Panc1 (cell line): ENCODE results near the gene NUP210L. TPM values are rescaled to one million over a fixed set of nuclear protein-coding genes. Genes with fewer than 3 reads are reported as not detected.

Experiments used
- ATAC-seq: fragments of 200-7000 bp; cut with Tn5 transposase; 2 replicates; pipeline ENCODE4 v1.9.1; 2020; ENCODE audit warnings: mild to moderate bottlenecking, moderate library complexity
- BruUV-seq: library from RNA; stranded (reverse); fragments of 400-500 nt; replicated peaks from 2 replicates; lab custom pipeline; 2021; lab: Mats Ljungman, UMichigan
- CTCF ChIA-PET: fragments of 300-600 bp; sonication (Branson Sonifier 250); formaldehyde crosslinking; loops from one replicate; lab custom pipeline; 2022; ENCODE audit warnings: antibody characterized with exemption; lab: Charles Lee
- POLR2A ChIA-PET: fragments of 300-600 bp; sonication (Branson Sonifier 250); formaldehyde crosslinking; loops from one replicate; lab custom pipeline; 2022; ENCODE audit warnings: antibody characterized with exemption; lab: Charles Lee
- DNase-seq: peaks from one replicate; pipeline ENCODE4 v3.0.0-alpha.2; 2010; ENCODE audit warnings: low read depth, low spot score
- H3K27ac ChIP-seq: 2 replicates; pipeline ENCODE4 v1.5.1; 2011; ENCODE audit warnings: mild to moderate bottlenecking, low read length, inconsistent platforms
- H3K27me3 ChIP-seq: fragments of 200-500 bp; sonication (Bioruptor generic); 2 replicates; pipeline ENCODE4 v1.6.0; 2014; ENCODE audit warnings: low read length, inconsistent platforms; ENCODE audit not compliant: control insufficient read depth, insufficient read depth
- H3K36me3 ChIP-seq: fragments of 200-500 bp; sonication (Bioruptor generic); 2 replicates; pipeline ENCODE4 v1.5.1; 2014; ENCODE audit warnings: inconsistent platforms, mild to moderate bottlenecking, low read length, moderate library complexity; ENCODE audit not compliant: control insufficient read depth, insufficient read depth
- H3K4me1 ChIP-seq: 2 replicates; pipeline ENCODE4 v1.5.1; 2011; ENCODE audit warnings: inconsistent platforms, mild to moderate bottlenecking, low read length, moderate library complexity; ENCODE audit not compliant: control insufficient read depth, insufficient read depth
- H3K4me3 ChIP-seq, 2 experiments: 2 replicates each; pipeline ENCODE4 v1.5.1; 2011 to 2012; ENCODE audit warnings: low read depth in 2 of 2, low read length in 2 of 2, mild to moderate bottlenecking in 2 of 2, inconsistent platforms in 1 of 2, moderate library complexity in 1 of 2
- H3K9me3 ChIP-seq: fragments of 200-500 bp; sonication (Bioruptor generic); 2 replicates; pipeline ENCODE4 v1.5.1; 2014; ENCODE audit warnings: low read depth, mild to moderate bottlenecking, inconsistent platforms, low read length, moderate library complexity; ENCODE audit not compliant: control insufficient read depth, insufficient read depth
- CTCF ChIP-seq: fragments of 450-650 bp; IDR thresholded peaks from 2 replicates; pipeline ENCODE4 v1.5.1; 2017; ENCODE audit warnings: mild to moderate bottlenecking
- POLR2AphosphoS5 ChIP-seq: IDR thresholded peaks from 2 replicates; pipeline ENCODE4 v1.6.1; 2012; ENCODE audit warnings: mild to moderate bottlenecking, low read depth, low read length, moderate library complexity
- REST ChIP-seq, 2 experiments: IDR thresholded peaks; 2 replicates each; pipeline ENCODE4 v1.6.1; 2011 to 2012; ENCODE audit warnings: low read depth in 2 of 2, control low read depth in 1 of 2, low read length in 1 of 2, mild to moderate bottlenecking in 1 of 2, moderate library complexity in 1 of 2; ENCODE audit not compliant: insufficient read depth in 1 of 2
- SIN3A ChIP-seq: IDR thresholded peaks from 2 replicates; pipeline ENCODE4 v1.6.1; 2012; ENCODE audit warnings: low read depth, mild to moderate bottlenecking, low read length, moderate library complexity, borderline replicate concordance; ENCODE audit not compliant: insufficient read depth
- TCF7L2 ChIP-seq: IDR thresholded peaks from 2 replicates; pipeline ENCODE4 v1.6.1; 2011; ENCODE audit warnings: mild to moderate bottlenecking, low read depth, low read length, inconsistent platforms
- in situ Hi-C: cut with HindIII; loops from 2 replicates; pipeline ENCODE4 v1.10.0; 2016; ENCODE audit warnings: low sequenced_read_pairs, low pct_unique_long_range_greater_than_20kb
- intact Hi-C: fragments of 100-400 bp; cut with micrococcal nuclease; formaldehyde crosslinking; loops from one replicate; pipeline ENCODE4 v1.10.0; 2022; ENCODE audit not compliant: unreplicated experiment
- total RNA-seq: library from RNA; stranded (reverse); gene quantifications from one replicate; pipeline ENCODE4 v1.2.1, GENCODE V29; 2021; ENCODE audit not compliant: unreplicated experiment

Gene NUP210L
- total RNA-seq, 1 experiment from 2014 or later: 0.05 TPM

- Histone ChIP-seq H3K4me3 (no peak overlapping the region), H3K4me1 (no peaks in the 10 kb centered on the region), H3K9me3 (no peaks in the 10 kb centered on the region), H3K27ac (no peak overlapping the region), H3K36me3 (peaks cover 62% of the 10 kb centered on the region), H3K27me3 (no peaks in the 10 kb centered on the region)
- in situ Hi-C loops: no loop called here
- BruUV-seq: TSS peak; percentile 3
- no peak for TF ChIP-seq CTCF
- TF ChIP-seq REST (IDR thresholded peaks at IDR 0.05; ENCODE audit: insufficient read depth in 1 of 2, low read depth in 2 of 2, low read length in 1 of 2): no peak
- no peak for TF ChIP-seq TCF7L2
- TF ChIP-seq SIN3A: no peak
- TF ChIP-seq POLR2AphosphoS5: no peak
- intact Hi-C loops: no loop called here
- no peak for ATAC-seq
- POLR2A ChIA-PET: no interaction called here
- DNase-seq: no peak
- CTCF ChIA-PET: no interaction called here
These were observed 16.3 kb upstream of the NUP210L start for GRCh38 chr1:154171223-154171583.

GRCh38 chr1:154170547-154171222 lies 15.8 kb upstream of the NUP210L start:
- TF ChIP-seq REST (IDR thresholded peaks at IDR 0.05; ENCODE audit: insufficient read depth in 1 of 2, low read depth in 2 of 2, low read length in 1 of 2) (no peak), POLR2AphosphoS5 (no peak), SIN3A (no peak), CTCF (no peak), TCF7L2 (no peak)
- Histone ChIP-seq H3K27ac (no peak overlapping the region), H3K27me3 (no peaks in the 10 kb centered on the region), H3K36me3 (peaks cover 67% of the 10 kb centered on the region), H3K9me3 (no peaks in the 10 kb centered on the region), H3K4me1 (no peaks in the 10 kb centered on the region), H3K4me3 (no peak overlapping the region)
- in situ Hi-C loops (no loop called here), intact Hi-C loops (no loop called here)
- CTCF ChIA-PET: no interaction called here
- POLR2A ChIA-PET: no interaction called here
- ATAC-seq (no peak), DNase-seq (no peak)
- BruUV-seq: no TSS peak
